ENCODE measurements around the gene CAMTA1.
"Not testable (repeated sequence)": the region's sequence is repeated elsewhere in the genome, so short reads cannot be mapped to it uniquely, and the experiment has no call there.

Gene CAMTA1

DNA sequence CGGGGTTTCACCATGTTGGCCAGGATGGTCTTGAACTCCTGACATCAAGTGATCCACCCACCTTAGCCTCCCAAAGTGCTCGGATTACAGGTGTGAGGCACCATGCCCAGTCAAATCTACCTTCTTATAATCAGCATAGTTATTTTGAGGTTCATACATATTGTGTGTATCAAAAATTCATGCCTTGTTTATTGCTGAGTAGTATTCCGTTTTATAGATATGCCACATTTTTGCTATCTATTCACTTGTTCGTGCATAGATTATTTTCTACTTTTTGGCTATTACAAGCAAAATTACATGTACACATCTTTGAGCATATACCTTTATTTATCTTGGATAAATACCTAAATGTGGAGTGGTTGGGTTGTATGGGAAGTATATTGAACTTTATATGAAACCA is 344.9 kb downstream of the CAMTA1 start:
- Histone ChIP-seq H3K4me1 (ENCODE audit: control insufficient read depth, insufficient read depth, low read length) (no peaks in the 10 kb centered on the region), H3K36me3 (ENCODE audit: control insufficient read depth, insufficient read depth, low read length) (no peaks in the 10 kb centered on the region), H3K4me3 (ENCODE audit: low read depth, low read length) (no peak overlapping the region), H3K9me3 (ENCODE audit: control insufficient read depth, insufficient read depth, low read length) (no peaks in the 10 kb centered on the region), H3K27me3 (ENCODE audit: control insufficient read depth, insufficient read depth, low read length) (no peaks in the 10 kb centered on the region), H3K9ac (ENCODE audit: low read depth, low read length) (no peak overlapping the region)

DNA sequence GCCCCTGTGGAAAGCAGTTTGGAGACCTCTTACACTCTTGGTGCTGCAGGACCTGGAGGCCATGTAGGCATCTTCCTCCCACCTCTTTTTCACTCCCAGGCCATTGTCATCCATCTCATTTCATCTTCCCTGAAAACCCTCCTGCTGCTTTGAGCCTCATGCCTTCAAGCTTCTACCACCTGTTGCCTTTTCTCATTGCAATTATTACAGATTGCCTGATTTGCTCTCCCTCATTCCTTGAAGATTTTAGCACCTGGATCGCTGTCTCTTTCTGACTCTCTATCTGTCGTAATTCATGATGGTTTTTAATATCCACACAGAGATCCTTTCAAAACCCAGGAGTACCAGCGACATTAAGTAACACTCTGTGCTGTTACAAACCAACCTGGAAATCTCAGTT is 350.2 kb downstream of the CAMTA1 start:
- no peak overlapping the region for H3K9ac ChIP-seq (ENCODE audit: low read depth, low read length)
- no peaks in the 10 kb centered on the region for H3K4me1 ChIP-seq (ENCODE audit: control insufficient read depth, insufficient read depth, low read length)
- H3K36me3 ChIP-seq (ENCODE audit: control insufficient read depth, insufficient read depth, low read length) = no peaks in the 10 kb centered on the region
- H3K4me3 ChIP-seq (ENCODE audit: low read depth, low read length) = no peak overlapping the region
- H3K9me3 ChIP-seq (ENCODE audit: control insufficient read depth, insufficient read depth, low read length) = no peaks in the 10 kb centered on the region
- H3K27me3 ChIP-seq (ENCODE audit: control insufficient read depth, insufficient read depth, low read length) = no peaks in the 10 kb centered on the region

GRCh38 chr1:7136166-7136953 is 351.1 kb downstream of the CAMTA1 start:
- Histone ChIP-seq H3K9me3 (ENCODE audit: control insufficient read depth, insufficient read depth, low read length) (no peaks in the 10 kb centered on the region), H3K4me3 (ENCODE audit: low read depth, low read length) (no peak overlapping the region), H3K36me3 (ENCODE audit: control insufficient read depth, insufficient read depth, low read length) (no peaks in the 10 kb centered on the region), H3K27me3 (ENCODE audit: control insufficient read depth, insufficient read depth, low read length) (no peaks in the 10 kb centered on the region), H3K4me1 (ENCODE audit: control insufficient read depth, insufficient read depth, low read length) (no peaks in the 10 kb centered on the region), H3K9ac (ENCODE audit: low read depth, low read length) (no peak overlapping the region)

DNA sequence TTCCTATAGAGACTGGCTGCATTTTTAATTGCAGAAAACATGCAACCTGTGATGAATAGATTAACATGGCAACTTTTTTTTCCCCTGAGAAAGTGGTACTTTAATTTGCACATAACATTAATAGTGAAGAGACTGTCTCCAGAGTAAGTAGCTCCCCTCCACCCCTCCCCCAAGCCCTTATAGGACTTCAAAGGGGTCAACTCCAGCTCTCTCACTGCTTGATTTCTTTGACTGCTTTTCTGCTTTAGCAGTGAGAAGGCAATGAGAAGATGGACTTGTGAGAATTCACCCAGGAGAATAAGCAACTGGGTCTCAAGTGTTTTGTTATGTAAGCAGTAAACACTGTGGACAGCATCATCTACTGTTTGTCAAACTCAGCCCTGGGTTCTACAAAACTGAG is 355.0 kb downstream of the CAMTA1 start:
- Histone ChIP-seq H3K4me1 (ENCODE audit: control insufficient read depth, insufficient read depth, low read length) (no peaks in the 10 kb centered on the region), H3K27me3 (ENCODE audit: control insufficient read depth, insufficient read depth, low read length) (no peaks in the 10 kb centered on the region), H3K9ac (ENCODE audit: low read depth, low read length) (no peak overlapping the region), H3K4me3 (ENCODE audit: low read depth, low read length) (no peak overlapping the region), H3K36me3 (ENCODE audit: control insufficient read depth, insufficient read depth, low read length) (no peaks in the 10 kb centered on the region), H3K9me3 (ENCODE audit: control insufficient read depth, insufficient read depth, low read length) (no peaks in the 10 kb centered on the region)

DNA sequence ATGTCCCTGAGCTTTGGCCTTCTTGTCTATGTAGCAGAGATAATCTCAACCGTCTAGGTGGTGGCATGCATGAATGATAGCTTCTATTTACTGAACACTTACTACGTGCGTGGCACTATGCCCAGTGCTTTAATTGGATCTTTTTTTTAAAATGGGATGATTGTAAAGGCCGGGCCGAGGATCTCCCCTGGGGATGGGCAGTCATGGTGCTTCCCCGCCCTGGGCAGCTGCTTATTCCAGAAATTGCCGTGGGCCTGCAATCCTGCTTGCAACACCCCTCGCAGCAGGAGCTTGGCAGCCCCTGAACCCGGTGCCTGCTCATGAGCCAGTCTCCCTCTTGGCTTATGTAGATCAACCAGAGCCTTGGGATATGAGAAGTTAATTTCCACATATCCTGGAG is 360.7 kb downstream of the CAMTA1 start:
- Histone ChIP-seq H3K9ac (ENCODE audit: low read depth, low read length) (no peak overlapping the region), H3K4me1 (ENCODE audit: control insufficient read depth, insufficient read depth, low read length) (no peaks in the 10 kb centered on the region), H3K27me3 (ENCODE audit: control insufficient read depth, insufficient read depth, low read length) (no peaks in the 10 kb centered on the region), H3K4me3 (ENCODE audit: low read depth, low read length) (no peak overlapping the region), H3K36me3 (ENCODE audit: control insufficient read depth, insufficient read depth, low read length) (no peaks in the 10 kb centered on the region), H3K9me3 (ENCODE audit: control insufficient read depth, insufficient read depth, low read length) (no peaks in the 10 kb centered on the region)

DNA sequence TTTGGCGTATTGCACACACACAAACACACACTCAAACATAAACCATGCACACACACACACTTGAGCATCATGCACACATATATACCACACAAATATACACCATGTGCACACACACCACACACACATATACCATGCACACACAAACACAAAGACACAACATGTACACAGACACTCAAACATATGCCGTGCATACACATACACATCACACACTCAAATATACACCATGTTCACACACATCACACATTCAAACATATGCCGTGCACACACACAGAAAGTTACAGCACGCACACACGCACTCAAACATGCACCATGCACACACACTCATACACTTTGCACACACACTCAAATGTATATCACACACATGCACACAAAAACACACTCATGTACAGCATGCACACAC is 361.5 kb downstream of the CAMTA1 start:
- Histone ChIP-seq H3K4me1 (ENCODE audit: control insufficient read depth, insufficient read depth, low read length) (no peaks in the 10 kb centered on the region), H3K27me3 (ENCODE audit: control insufficient read depth, insufficient read depth, low read length) (no peaks in the 10 kb centered on the region), H3K9ac (ENCODE audit: low read depth, low read length) (no peak overlapping the region), H3K9me3 (ENCODE audit: control insufficient read depth, insufficient read depth, low read length) (no peaks in the 10 kb centered on the region), H3K36me3 (ENCODE audit: control insufficient read depth, insufficient read depth, low read length) (no peaks in the 10 kb centered on the region), H3K4me3 (ENCODE audit: low read depth, low read length) (no peak overlapping the region)

GRCh38 chr1:7147581-7148282 is 362.5 kb downstream of the CAMTA1 start:
- H3K4me3 ChIP-seq (ENCODE audit: low read depth, low read length); H3K27me3 ChIP-seq (ENCODE audit: control insufficient read depth, insufficient read depth, low read length); H3K36me3 ChIP-seq (ENCODE audit: control insufficient read depth, insufficient read depth, low read length); H3K9me3 ChIP-seq (ENCODE audit: control insufficient read depth, insufficient read depth, low read length); H3K4me1 ChIP-seq (ENCODE audit: control insufficient read depth, insufficient read depth, low read length); H3K9ac ChIP-seq (ENCODE audit: low read depth, low read length): not testable (repeated sequence)

DNA sequence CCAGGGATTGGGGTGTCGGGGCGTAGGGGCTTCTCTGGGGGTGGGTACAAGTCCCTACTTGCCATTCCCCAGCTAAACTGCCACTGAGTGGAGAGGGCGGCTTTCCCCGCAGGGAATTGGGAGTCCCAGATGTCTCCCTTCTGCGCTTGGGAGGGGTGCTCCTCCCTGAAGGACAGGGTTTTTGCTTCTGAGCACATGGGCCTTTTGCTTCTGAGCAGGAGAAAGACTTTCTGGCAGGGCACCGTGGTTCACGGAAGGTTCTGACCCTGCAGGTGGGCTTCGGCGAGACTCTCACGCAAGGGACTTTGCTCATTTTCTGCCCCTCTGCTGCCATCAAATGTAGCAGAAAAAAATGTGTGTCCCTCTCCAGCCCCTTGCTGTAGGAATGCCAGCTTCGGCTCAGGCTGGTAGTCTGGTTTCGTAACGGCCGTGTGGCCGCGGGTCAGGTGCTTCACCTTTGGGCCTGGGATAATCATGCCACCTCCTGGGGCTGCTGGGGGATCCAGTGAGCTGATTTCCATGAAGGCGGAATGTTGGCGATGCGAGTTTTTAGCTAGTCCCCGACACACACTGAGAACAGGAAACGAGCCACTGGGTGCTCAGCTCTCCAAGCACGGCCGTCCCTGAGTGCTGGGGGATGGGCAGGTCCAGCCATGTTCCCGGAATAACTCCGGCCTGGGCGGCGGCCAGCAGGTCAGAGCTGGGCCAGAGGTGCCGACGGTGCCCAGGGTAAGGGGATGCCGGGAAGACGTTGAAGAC is 364.0 kb downstream of the CAMTA1 start:
- H3K9me3 ChIP-seq (ENCODE audit: control insufficient read depth, insufficient read depth, low read length) = no peaks in the 10 kb centered on the region
- H3K27me3 ChIP-seq (ENCODE audit: control insufficient read depth, insufficient read depth, low read length) = no peaks in the 10 kb centered on the region
- H3K36me3 ChIP-seq (ENCODE audit: control insufficient read depth, insufficient read depth, low read length) = no peaks in the 10 kb centered on the region
- no peak overlapping the region for H3K4me3 ChIP-seq (ENCODE audit: low read depth, low read length)
- H3K4me1 ChIP-seq (ENCODE audit: control insufficient read depth, insufficient read depth, low read length) = no peaks in the 10 kb centered on the region
- no peak overlapping the region for H3K9ac ChIP-seq (ENCODE audit: low read depth, low read length)

- no peak overlapping the region for H3K9ac ChIP-seq (ENCODE audit: low read depth, low read length)
- H3K9me3 ChIP-seq (ENCODE audit: control insufficient read depth, insufficient read depth, low read length) = no peaks in the 10 kb centered on the region
- H3K36me3 ChIP-seq (ENCODE audit: control insufficient read depth, insufficient read depth, low read length) = no peaks in the 10 kb centered on the region
- H3K4me3 ChIP-seq (ENCODE audit: low read depth, low read length) = no peak overlapping the region
- no peaks in the 10 kb centered on the region for H3K27me3 ChIP-seq (ENCODE audit: control insufficient read depth, insufficient read depth, low read length)
- H3K4me1 ChIP-seq (ENCODE audit: control insufficient read depth, insufficient read depth, low read length) = no peaks in the 10 kb centered on the region
These were observed 365.5 kb downstream of the CAMTA1 start for GRCh38 chr1:7150724-7151280.

DNA sequence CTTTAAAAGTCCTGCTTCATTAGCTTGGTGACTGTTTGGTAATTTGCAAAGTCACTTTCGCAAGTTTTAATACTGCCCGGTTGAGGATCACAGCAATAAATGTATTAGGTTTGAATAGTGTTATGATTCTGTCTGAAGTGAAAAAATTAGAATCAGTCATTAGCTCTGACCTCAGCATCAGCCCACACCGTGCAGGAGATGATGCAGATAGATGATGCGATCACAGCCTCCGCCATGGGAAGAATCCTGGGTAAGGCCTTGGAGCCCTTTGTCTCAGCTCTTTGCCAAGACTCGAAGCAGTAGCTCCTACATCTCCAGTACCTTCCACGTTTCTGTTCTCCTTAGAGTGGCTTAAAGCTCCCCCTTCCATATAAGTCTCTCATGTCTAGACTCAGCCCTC is 366.7 kb downstream of the CAMTA1 start:
- Histone ChIP-seq H3K36me3 (ENCODE audit: control insufficient read depth, insufficient read depth, low read length) (no peaks in the 10 kb centered on the region), H3K9ac (ENCODE audit: low read depth, low read length) (no peak overlapping the region), H3K27me3 (ENCODE audit: control insufficient read depth, insufficient read depth, low read length) (no peaks in the 10 kb centered on the region), H3K4me1 (ENCODE audit: control insufficient read depth, insufficient read depth, low read length) (no peaks in the 10 kb centered on the region), H3K4me3 (ENCODE audit: low read depth, low read length) (no peak overlapping the region), H3K9me3 (ENCODE audit: control insufficient read depth, insufficient read depth, low read length) (no peaks in the 10 kb centered on the region)

DNA sequence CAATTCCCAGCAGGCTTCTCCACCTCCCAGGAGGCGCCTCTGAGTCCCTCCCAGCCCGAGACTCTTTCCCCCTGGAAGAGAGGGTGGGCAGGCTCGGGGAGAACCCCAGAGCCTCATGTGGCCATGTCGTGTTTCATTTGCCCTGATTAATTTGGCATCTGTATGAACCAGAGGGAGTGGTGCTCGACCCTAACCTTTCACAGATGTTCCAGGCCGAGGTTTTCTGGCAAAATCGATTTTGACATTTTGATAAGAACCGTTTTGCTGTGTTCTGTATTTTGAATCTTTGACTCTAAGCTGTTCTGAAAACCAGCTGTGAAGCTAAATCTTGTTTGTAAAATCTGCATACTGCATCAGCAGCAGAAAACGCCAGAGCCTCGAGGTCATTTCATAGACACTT is 367.4 kb downstream of the CAMTA1 start:
- Histone ChIP-seq H3K4me1 (ENCODE audit: control insufficient read depth, insufficient read depth, low read length) (no peaks in the 10 kb centered on the region), H3K36me3 (ENCODE audit: control insufficient read depth, insufficient read depth, low read length) (no peaks in the 10 kb centered on the region), H3K9ac (ENCODE audit: low read depth, low read length) (no peak overlapping the region), H3K4me3 (ENCODE audit: low read depth, low read length) (no peak overlapping the region), H3K9me3 (ENCODE audit: control insufficient read depth, insufficient read depth, low read length) (no peaks in the 10 kb centered on the region), H3K27me3 (ENCODE audit: control insufficient read depth, insufficient read depth, low read length) (no peaks in the 10 kb centered on the region)

All from iPS-15b (cell line).